Esophagus squamous epithelium (tissue), 5 donors: ENCODE measurements around the gene PKIG. TPM values are rescaled to one million over a fixed set of nuclear protein-coding genes. Genes with fewer than 3 reads are reported as not detected.

Experiments
- DNase-seq: peaks from one replicate; lab custom pipeline; 2025; lab: John Stamatoyannopoulos, UW
- H3K27ac ChIP-seq, 4 donors: fragments of 200-600 bp; sonication (generic); one replicate each; pipeline ENCODE4 v1.5.1; 2016 to 2019; ENCODE audit warnings: mild to moderate bottlenecking in 1 of 4
- H3K27me3 ChIP-seq, 4 donors: fragments of 200-600 bp; sonication (generic); 1 replicate in 3 of 4; 2 replicates in 1 of 4; pipeline versions ENCODE4 v1.5.1 to v1.6.0; 2017 to 2021; ENCODE audit warnings: antibody characterized with exemption in 1 of 4
- H3K36me3 ChIP-seq, 3 donors: fragments of 200-600 bp; sonication (generic); one replicate each; pipeline ENCODE4 v1.5.1; 2016 to 2019
- H3K4me1 ChIP-seq, 3 donors: fragments of 200-600 bp; sonication (generic); one replicate each; pipeline ENCODE4 v1.5.1; 2017 to 2019
- H3K4me3 ChIP-seq, 4 donors: fragments of 200-600 bp; sonication (generic); 1 replicate in 3 of 4; 2 replicates in 1 of 4; pipeline ENCODE4 v1.5.1; 2016 to 2019; ENCODE audit warnings: mild to moderate bottlenecking in 2 of 4, moderate library complexity in 1 of 4
- H3K9me3 ChIP-seq, 3 donors: fragments of 200-600 bp; sonication (generic); one replicate each; pipeline ENCODE4 v1.5.1; 2016 to 2019
- CTCF ChIP-seq, 6 experiments: fragments of 450-650 bp in 4 of 6; fragments of 200-600 bp in 2 of 6; sonication (generic) in 2 of 6; IDR thresholded peaks; one replicate each; pipeline ENCODE4 v1.5.1; 2016 to 2019; ENCODE audit warnings: antibody characterized with exemption in 6 of 6, mild to moderate bottlenecking in 4 of 6, moderate library complexity in 4 of 6
- POLR2A ChIP-seq, 4 donors: fragments of 450-650 bp; IDR thresholded peaks; one replicate each; pipeline ENCODE4 v1.6.1; 2017; ENCODE audit warnings: antibody characterized with exemption in 4 of 4, mild to moderate bottlenecking in 4 of 4, moderate library complexity in 3 of 4
- WGBS, 2 donors: methylation state at CpG; one replicate each; pipeline ENCODE4 v1.1.5; 2018; 5-methylcytosine and 5-hydroxymethylcytosine counted together
- intact Hi-C: fragments of 100-400 bp; cut with DNase I; formaldehyde crosslinking; loops from one replicate; pipeline ENCODE4 v1.15.0; 2022
- total RNA-seq, 4 donors: library from RNA; depleted of rRNA; stranded (reverse); fragments of >200 nt; gene quantifications; one replicate each; pipeline ENCODE4 v1.1.0, GENCODE V29; 2016
- donor health status: DM: yes; HTN: yes; CAD: no.

PKIG gene
- total RNA-seq, 4 donors from 2014 or later, result 11.0 to 80.1 (median 19.4) TPM

- 20 to 33% methylated on average over 6 to 7 of the region's 10 CpGs for WGBS, 2 donors
- H3K4me3 ChIP-seq, result no peak overlapping the region
- H3K27me3 ChIP-seq, result no peaks in the 10 kb centered on the region
- no peak for DNase-seq
- peaks cover 0 to 72% (median 9%) of the 10 kb centered on the region in 3 donors for H3K36me3 ChIP-seq
- H3K27ac ChIP-seq, result peak overlapping the region; percentile 9 to 80 (median 64)
- H3K4me1 ChIP-seq, result peaks cover 10 to 49% (median 37%) of the 10 kb centered on the region in 3 donors
- H3K9me3 ChIP-seq, result no peaks in the 10 kb centered on the region
- TF ChIP-seq POLR2A (IDR thresholded peaks at IDR 0.05) (no peak), CTCF (IDR thresholded peaks at IDR 0.05) (no peak)
- intact Hi-C loops, result loop anchor here (10.0 kb wide), 3 partner anchors 80 to 400 kb away; partner anchors contain the start of genes OSER1 and TTPAL
Observed at GRCh38 chr20:44615169-44615791, 32.9 kb downstream of the PKIG start.

- Histone ChIP-seq H3K36me3 (peaks cover 0 to 80% (median 15%) of the 10 kb centered on the region in 3 donors), H3K4me3 (no peak overlapping the region), H3K27me3 (no peaks in the 10 kb centered on the region), H3K4me1 (peaks cover 10 to 42% (median 31%) of the 10 kb centered on the region in 3 donors), H3K27ac (peak overlapping the region; percentile 9 to 80 (median 64)), H3K9me3 (no peaks in the 10 kb centered on the region)
- intact Hi-C loops, result loop anchor here (10.0 kb wide), 3 partner anchors 81 to 401 kb away; partner anchors contain the start of genes OSER1 and TTPAL
- no peak for TF ChIP-seq CTCF (IDR thresholded peaks at IDR 0.05)
- no peak for TF ChIP-seq POLR2A (IDR thresholded peaks at IDR 0.05)
- no peak for DNase-seq
- WGBS, 2 donors, result 85 to 89% methylated on average over 12 to 13 of the region's 14 CpGs
Observed at GRCh38 chr20:44615876-44616603, 33.7 kb downstream of the PKIG start.

GRCh38 chr20:44616604-44616964 is 34.2 kb downstream of the PKIG start:
- intact Hi-C loops, result loop anchor here (10.0 kb wide), 3 partner anchors 82 to 402 kb away; partner anchors contain the start of genes OSER1 and TTPAL
- peak overlapping the region in 3 of 4 donors; percentile 58 to 80 (median 71) for H3K27ac ChIP-seq
- TF ChIP-seq POLR2A (IDR thresholded peaks at IDR 0.05), result no peak
- peaks cover 10 to 39% (median 29%) of the 10 kb centered on the region in 3 donors for H3K4me1 ChIP-seq
- no peaks in the 10 kb centered on the region for H3K27me3 ChIP-seq
- H3K36me3 ChIP-seq, result peaks cover 0 to 85% (median 15%) of the 10 kb centered on the region in 3 donors
- no peaks in the 10 kb centered on the region for H3K9me3 ChIP-seq
- no peak overlapping the region for H3K4me3 ChIP-seq
- DNase-seq, result no peak
- 29 to 68% methylated on average over 4 to 5 of the region's 14 CpGs for WGBS, 2 donors

- Histone ChIP-seq H3K9me3 (peaks cover 0 to 9% (median 6%) of the 10 kb centered on the region in 3 donors), H3K4me1 (peaks cover 10 to 33% (median 29%) of the 10 kb centered on the region in 3 donors), H3K4me3 (no peak overlapping the region), H3K27me3 (no peaks in the 10 kb centered on the region), H3K36me3 (peaks cover 7 to 100% (median 15%) of the 10 kb centered on the region in 3 donors), H3K27ac (no peak overlapping the region)
- intact Hi-C loops, result loop anchor here (10.0 kb wide), 3 partner anchors 84 to 404 kb away; partner anchors contain the start of genes OSER1 and TTPAL
- no peak for DNase-seq
- no peak for TF ChIP-seq POLR2A (IDR thresholded peaks at IDR 0.05)
- no peak for TF ChIP-seq CTCF (IDR thresholded peaks at IDR 0.05)
- 71 to 74% methylated on average over 14 of the region's 14 CpGs for WGBS, 2 donors
Observed at GRCh38 chr20:44618318-44618731, 35.9 kb downstream of the PKIG start.

- DNase-seq, result no peak
- Histone ChIP-seq H3K27me3 (no peaks in the 10 kb centered on the region), H3K9me3 (peaks cover 0 to 10% (median 6%) of the 10 kb centered on the region in 3 donors), H3K36me3 (peaks cover 7 to 99% (median 15%) of the 10 kb centered on the region in 3 donors), H3K27ac (no peak overlapping the region), H3K4me3 (no peak overlapping the region), H3K4me1 (peaks cover 10 to 31% (median 28%) of the 10 kb centered on the region in 3 donors)
- 81 to 99% methylated on average over 5 to 7 of the region's 7 CpGs for WGBS, 2 donors
- TF ChIP-seq CTCF (IDR thresholded peaks at IDR 0.05) (no peak), POLR2A (IDR thresholded peaks at IDR 0.05) (no peak)
- intact Hi-C loops, result loop anchor here (10.0 kb wide), 3 partner anchors 84 to 404 kb away; partner anchors contain the start of genes OSER1 and TTPAL
Observed at GRCh38 chr20:44619294-44619693, 36.9 kb downstream of the PKIG start.
